ENCODE results near the gene NT5C2.

Gene NT5C2

DNA sequence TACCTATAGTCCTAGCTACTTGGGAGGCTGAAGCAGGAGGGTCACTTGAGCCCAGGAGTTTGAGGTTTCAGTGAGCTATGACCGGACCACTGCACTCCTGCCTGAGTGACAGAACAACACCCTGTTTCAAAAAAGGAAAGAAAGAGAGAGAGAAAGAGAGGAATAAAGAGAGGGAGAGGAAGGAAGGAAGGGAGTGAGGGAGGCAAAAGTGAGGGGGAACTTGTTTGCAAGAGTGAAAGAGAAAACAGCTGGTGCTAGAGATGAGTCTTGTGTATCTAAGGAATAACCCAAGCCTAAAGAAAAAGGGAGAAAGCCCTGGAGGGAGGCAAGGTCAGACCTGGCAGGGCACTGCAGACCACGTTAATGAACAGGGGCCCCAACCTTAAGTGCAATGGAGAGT, 4.8 kb upstream of the NT5C2 start:
- no peak overlapping the region for H2AFZ ChIP-seq (ENCODE audit: low read length)
- WGBS, 2 donors (ENCODE audit: extremely low coverage in 2 of 2, insufficient read length in 2 of 2, insufficient replicate concordance in 1 of 2), result no CpG with 5 or more reads among the region's 2 CpGs
- H3K27ac ChIP-seq (replicated peaks; ENCODE audit: low read length), result no peak overlapping the region
- H2BK12ac ChIP-seq (ENCODE audit: low read length), result no peak overlapping the region
- no peaks in the 10 kb centered on the region for H3K27me3 ChIP-seq (ENCODE audit: control insufficient read depth in 3 of 3, insufficient read depth in 3 of 3, low read depth in 1 of 3, low read length in 3 of 3)
- H3K14ac ChIP-seq (ENCODE audit: low read length), result no peak overlapping the region
- H3K4me1 ChIP-seq (ENCODE audit: control insufficient read depth in 2 of 2, insufficient read depth in 1 of 2, low read depth in 1 of 2, low read length in 2 of 2), result peaks cover 3 to 12% of the 10 kb centered on the region in 2 donors
- H2BK15ac ChIP-seq (ENCODE audit: low read length), result no peak overlapping the region
- no peak overlapping the region for H3K9ac ChIP-seq (ENCODE audit: low read depth, low read length, poor library complexity)
- no peak overlapping the region for H2AK5ac ChIP-seq (ENCODE audit: low read depth, low read length)
- H3K4me3 ChIP-seq (ENCODE audit: low read length in 2 of 2), result no peak overlapping the region
- H4K8ac ChIP-seq (ENCODE audit: low read depth, low read length), result no peak overlapping the region
- no peak overlapping the region for H3K23ac ChIP-seq (ENCODE audit: low read depth, low read length, poor library complexity)
- no peak overlapping the region for H4K91ac ChIP-seq (ENCODE audit: low read depth, low read length, poor library complexity)
- no peak overlapping the region for H3K18ac ChIP-seq (ENCODE audit: low read length)
- no peaks in the 10 kb centered on the region for H3K36me3 ChIP-seq (replicated peaks in 1 of 2; ENCODE audit: control insufficient read depth in 2 of 2, insufficient read depth in 2 of 2, low read length in 2 of 2)
- no peak for DNase-seq (ENCODE audit: low spot score)
- no peak overlapping the region for H3K4me2 ChIP-seq (ENCODE audit: insufficient read depth, low read length, poor library complexity, severe bottlenecking)
- no peak overlapping the region for H2BK120ac ChIP-seq (ENCODE audit: low read depth, low read length)
- no peak overlapping the region for H3K4ac ChIP-seq (ENCODE audit: low read length)
- H2BK5ac ChIP-seq (ENCODE audit: low read length), result no peak overlapping the region
- H3K9me3 ChIP-seq (replicated peaks in 1 of 2; ENCODE audit: control insufficient read depth in 2 of 2, insufficient read depth in 1 of 2, low read depth in 1 of 2, low read length in 2 of 2), result no peaks in the 10 kb centered on the region
- H3K79me1 ChIP-seq (ENCODE audit: low read depth, low read length), result no peaks in the 10 kb centered on the region

- no peak overlapping the region for H3K14ac ChIP-seq (ENCODE audit: low read length)
- H2BK5ac ChIP-seq (ENCODE audit: low read length), result no peak overlapping the region
- no peaks in the 10 kb centered on the region for H3K9me3 ChIP-seq (replicated peaks in 1 of 2; ENCODE audit: control insufficient read depth in 2 of 2, insufficient read depth in 1 of 2, low read depth in 1 of 2, low read length in 2 of 2)
- H2AK5ac ChIP-seq (ENCODE audit: low read depth, low read length), result no peak overlapping the region
- no peak overlapping the region for H2BK12ac ChIP-seq (ENCODE audit: low read length)
- H3K4ac ChIP-seq (ENCODE audit: low read length), result no peak overlapping the region
- no peak overlapping the region for H3K27ac ChIP-seq (replicated peaks; ENCODE audit: low read length)
- DNase-seq (ENCODE audit: low spot score), result no peak
- H3K18ac ChIP-seq (ENCODE audit: low read length), result no peak overlapping the region
- no peaks in the 10 kb centered on the region for H3K27me3 ChIP-seq (ENCODE audit: control insufficient read depth in 3 of 3, insufficient read depth in 3 of 3, low read depth in 1 of 3, low read length in 3 of 3)
- H2BK15ac ChIP-seq (ENCODE audit: low read length), result no peak overlapping the region
- H3K9ac ChIP-seq (ENCODE audit: low read depth, low read length, poor library complexity), result no peak overlapping the region
- no peak overlapping the region for H2BK120ac ChIP-seq (ENCODE audit: low read depth, low read length)
- no peak overlapping the region for H3K4me3 ChIP-seq (ENCODE audit: low read length in 2 of 2)
- H4K91ac ChIP-seq (ENCODE audit: low read depth, low read length, poor library complexity), result no peak overlapping the region
- no peaks in the 10 kb centered on the region for H3K36me3 ChIP-seq (replicated peaks in 1 of 2; ENCODE audit: control insufficient read depth in 2 of 2, insufficient read depth in 2 of 2, low read length in 2 of 2)
- H3K79me1 ChIP-seq (ENCODE audit: low read depth, low read length), result peaks cover 5% of the 10 kb centered on the region
- H3K4me2 ChIP-seq (ENCODE audit: insufficient read depth, low read length, poor library complexity, severe bottlenecking), result no peak overlapping the region
- no peak overlapping the region for H3K23ac ChIP-seq (ENCODE audit: low read depth, low read length, poor library complexity)
- no peak overlapping the region for H2AFZ ChIP-seq (ENCODE audit: low read length)
- no peak overlapping the region for H4K8ac ChIP-seq (ENCODE audit: low read depth, low read length)
- no CpG with 5 or more reads among the region's 3 CpGs for WGBS, 2 donors (ENCODE audit: extremely low coverage in 2 of 2, insufficient read length in 2 of 2, insufficient replicate concordance in 1 of 2)
- H3K4me1 ChIP-seq (ENCODE audit: control insufficient read depth in 2 of 2, insufficient read depth in 1 of 2, low read depth in 1 of 2, low read length in 2 of 2), result peaks cover 3 to 12% of the 10 kb centered on the region in 2 donors
Observed at GRCh38 chr10:103197174-103197573, 4.1 kb upstream of the NT5C2 start.

- Histone ChIP-seq H2BK5ac (ENCODE audit: low read length) (no peak overlapping the region), H3K18ac (ENCODE audit: low read length) (no peak overlapping the region), H3K9ac (ENCODE audit: low read depth, low read length, poor library complexity) (no peak overlapping the region), H2BK120ac (ENCODE audit: low read depth, low read length) (no peak overlapping the region), H3K36me3 (replicated peaks in 1 of 2; ENCODE audit: control insufficient read depth in 2 of 2, insufficient read depth in 2 of 2, low read length in 2 of 2) (no peaks in the 10 kb centered on the region), H4K8ac (ENCODE audit: low read depth, low read length) (no peak overlapping the region), H2AFZ (ENCODE audit: low read length) (no peak overlapping the region), H3K79me1 (ENCODE audit: low read depth, low read length) (peaks cover 5% of the 10 kb centered on the region), H3K4me1 (ENCODE audit: control insufficient read depth in 2 of 2, insufficient read depth in 1 of 2, low read depth in 1 of 2, low read length in 2 of 2) (peaks cover 3 to 12% of the 10 kb centered on the region in 2 donors), H2BK12ac (ENCODE audit: low read length) (no peak overlapping the region), H3K23ac (ENCODE audit: low read depth, low read length, poor library complexity) (no peak overlapping the region), H3K27ac (replicated peaks; ENCODE audit: low read length) (no peak overlapping the region), H3K9me3 (replicated peaks in 1 of 2; ENCODE audit: control insufficient read depth in 2 of 2, insufficient read depth in 1 of 2, low read depth in 1 of 2, low read length in 2 of 2) (no peaks in the 10 kb centered on the region), H3K14ac (ENCODE audit: low read length) (no peak overlapping the region), H3K4ac (ENCODE audit: low read length) (no peak overlapping the region), H4K91ac (ENCODE audit: low read depth, low read length, poor library complexity) (no peak overlapping the region), H3K27me3 (ENCODE audit: control insufficient read depth in 3 of 3, insufficient read depth in 3 of 3, low read depth in 1 of 3, low read length in 3 of 3) (no peaks in the 10 kb centered on the region), H2AK5ac (ENCODE audit: low read depth, low read length) (no peak overlapping the region), H3K4me3 (ENCODE audit: low read length in 2 of 2) (no peak overlapping the region), H3K4me2 (ENCODE audit: insufficient read depth, low read length, poor library complexity, severe bottlenecking) (no peak overlapping the region), H2BK15ac (ENCODE audit: low read length) (no peak overlapping the region)
- WGBS, 2 donors (ENCODE audit: extremely low coverage in 2 of 2, insufficient read length in 2 of 2, insufficient replicate concordance in 1 of 2), result no CpG with 5 or more reads among the region's 2 CpGs
- no peak for DNase-seq (ENCODE audit: low spot score)
Observed at GRCh38 chr10:103196516-103196915, 3.4 kb upstream of the NT5C2 start.

DNA sequence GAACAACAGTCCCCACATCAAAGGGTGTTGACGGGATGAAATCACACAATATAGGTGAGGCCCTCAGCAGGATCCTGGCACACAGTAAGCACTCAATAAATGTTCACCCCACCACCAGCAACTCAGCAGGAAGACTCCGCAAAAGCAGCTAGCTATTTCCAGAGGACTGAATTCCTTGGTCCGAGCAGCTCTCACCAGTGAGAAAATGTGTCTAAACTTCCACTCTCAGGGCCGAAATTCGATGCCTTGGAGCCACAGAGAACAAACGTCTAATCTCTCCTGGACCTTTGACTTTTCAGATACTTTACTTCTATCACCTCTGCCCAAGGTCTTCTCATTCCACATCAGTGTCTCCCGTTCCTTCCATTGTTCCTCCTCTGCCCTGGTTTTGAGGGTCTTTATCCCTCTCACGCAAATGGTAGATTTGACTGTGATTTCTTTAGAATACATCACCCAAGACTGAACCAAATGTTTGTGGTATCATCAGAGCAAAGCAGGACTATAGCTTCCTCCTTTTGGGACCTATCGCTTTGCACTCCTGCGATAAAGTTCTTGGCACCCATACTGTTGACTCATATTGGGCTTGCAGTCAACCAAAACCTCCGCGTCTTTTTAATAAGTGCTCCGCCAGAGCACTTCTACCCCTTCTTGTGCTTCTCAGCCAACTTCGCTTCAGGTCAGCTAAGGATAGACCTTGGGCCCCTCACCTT, 903 bp upstream of the NT5C2 start:
- peaks cover 6 to 13% of the 10 kb centered on the region in 2 donors for H3K4me1 ChIP-seq (ENCODE audit: control insufficient read depth in 2 of 2, insufficient read depth in 1 of 2, low read depth in 1 of 2, low read length in 2 of 2)
- H3K27ac ChIP-seq (replicated peaks; ENCODE audit: low read length), result no peak overlapping the region
- peaks cover 0 to 4% of the 10 kb centered on the region in 2 donors for H3K36me3 ChIP-seq (replicated peaks in 1 of 2; ENCODE audit: control insufficient read depth in 2 of 2, insufficient read depth in 2 of 2, low read length in 2 of 2)
- no peak overlapping the region for H2BK5ac ChIP-seq (ENCODE audit: low read length)
- H2AK5ac ChIP-seq (ENCODE audit: low read depth, low read length), result no peak overlapping the region
- H2BK15ac ChIP-seq (ENCODE audit: low read length), result no peak overlapping the region
- H3K4ac ChIP-seq (ENCODE audit: low read length), result no peak overlapping the region
- no peak overlapping the region for H3K14ac ChIP-seq (ENCODE audit: low read length)
- peak overlapping the region; percentile 97 for H2AFZ ChIP-seq (ENCODE audit: low read length)
- H3K79me1 ChIP-seq (ENCODE audit: low read depth, low read length), result peaks cover 5% of the 10 kb centered on the region
- H3K27me3 ChIP-seq (ENCODE audit: control insufficient read depth in 3 of 3, insufficient read depth in 3 of 3, low read depth in 1 of 3, low read length in 3 of 3), result no peaks in the 10 kb centered on the region
- H3K23ac ChIP-seq (ENCODE audit: low read depth, low read length, poor library complexity), result no peak overlapping the region
- H2BK12ac ChIP-seq (ENCODE audit: low read length), result no peak overlapping the region
- no peak overlapping the region for H3K9ac ChIP-seq (ENCODE audit: low read depth, low read length, poor library complexity)
- peak; percentile 11 for DNase-seq (ENCODE audit: low spot score)
- no peak overlapping the region for H3K4me2 ChIP-seq (ENCODE audit: insufficient read depth, low read length, poor library complexity, severe bottlenecking)
- no peak overlapping the region for H4K91ac ChIP-seq (ENCODE audit: low read depth, low read length, poor library complexity)
- no peak overlapping the region for H4K8ac ChIP-seq (ENCODE audit: low read depth, low read length)
- no peaks in the 10 kb centered on the region for H3K9me3 ChIP-seq (replicated peaks in 1 of 2; ENCODE audit: control insufficient read depth in 2 of 2, insufficient read depth in 1 of 2, low read depth in 1 of 2, low read length in 2 of 2)
- no peak overlapping the region for H2BK120ac ChIP-seq (ENCODE audit: low read depth, low read length)
- peak overlapping the region in 1 of 2 donors; percentile 97 for H3K4me3 ChIP-seq (ENCODE audit: low read length in 2 of 2)
- WGBS, 2 donors (ENCODE audit: extremely low coverage in 2 of 2, insufficient read length in 2 of 2, insufficient replicate concordance in 1 of 2), result no CpG with 5 or more reads among the region's 14 CpGs
- H3K18ac ChIP-seq (ENCODE audit: low read length), result no peak overlapping the region

Data from neuronal stem cell (in vitro differentiated cells).